ENCODE measurements around the gene CNTRL. TPM values are rescaled to one million over a fixed set of nuclear protein-coding genes. Genes with fewer than 3 reads are reported as not detected.

The CNTRL gene
- total RNA-seq, 1 experiment from 2014 or later: 18.9 TPM

DNA sequence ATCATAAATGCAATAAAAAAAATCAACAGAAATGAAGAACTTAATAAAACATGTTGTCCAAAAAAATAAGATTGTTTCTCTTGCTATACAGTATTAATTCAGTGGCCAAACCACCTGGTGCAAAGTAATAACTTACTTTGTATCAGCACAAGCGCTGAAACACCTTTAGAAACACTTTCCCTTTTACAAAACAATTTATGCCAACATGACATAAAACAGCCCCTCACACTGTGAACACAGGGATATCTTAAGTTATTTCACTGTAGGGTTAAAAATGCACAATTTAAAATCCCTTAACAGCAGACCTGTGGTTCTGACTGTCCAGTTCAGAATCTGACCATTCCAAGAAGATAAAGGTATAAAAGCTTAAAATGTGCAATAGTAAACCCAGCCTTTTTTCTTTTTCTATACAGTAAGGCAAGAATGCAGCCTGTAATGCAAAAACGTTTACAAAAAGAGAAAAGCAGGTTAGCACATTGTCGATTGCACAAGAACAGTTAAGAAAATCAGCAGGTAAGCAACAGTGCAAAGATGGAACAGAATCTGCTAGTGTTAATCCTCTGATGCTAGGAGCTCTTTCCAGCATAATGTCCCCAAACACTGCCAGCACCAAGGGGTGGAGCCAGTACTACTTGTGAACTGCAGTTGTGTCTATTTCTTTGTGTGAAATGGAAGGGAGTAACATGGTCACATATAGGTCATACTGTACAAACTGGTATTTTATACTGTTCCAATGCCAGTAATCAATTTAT, 105.4 kb downstream of the CNTRL start:
- no TSS peak for BruUV-seq (replicated peaks)
- H3K27me3 Mint-ChIP-seq (ENCODE audit: insufficient read depth, unreplicated experiment): no peaks in the 10 kb centered on the region
- POLR2A ChIA-PET: interaction anchor here (0.7 to 1.3 kb wide), 4 partner anchors 10 to 58 kb away, joined by 3 to 6 read pairs (median 3); no protein-coding TSS in a partner anchor
- CTCF ChIA-PET: interaction anchor here (0.7 kb wide), 1 partner anchor 192 kb away, joined by 4 read pairs; no protein-coding TSS in a partner anchor
- peaks cover 79% of the 10 kb centered on the region for H3K36me3 Mint-ChIP-seq (ENCODE audit: insufficient read depth, unreplicated experiment)
- peak overlapping the region; percentile 23 for H3K27ac Mint-ChIP-seq (ENCODE audit: low read depth, unreplicated experiment)
- TF ChIP-seq, protein P1, sequence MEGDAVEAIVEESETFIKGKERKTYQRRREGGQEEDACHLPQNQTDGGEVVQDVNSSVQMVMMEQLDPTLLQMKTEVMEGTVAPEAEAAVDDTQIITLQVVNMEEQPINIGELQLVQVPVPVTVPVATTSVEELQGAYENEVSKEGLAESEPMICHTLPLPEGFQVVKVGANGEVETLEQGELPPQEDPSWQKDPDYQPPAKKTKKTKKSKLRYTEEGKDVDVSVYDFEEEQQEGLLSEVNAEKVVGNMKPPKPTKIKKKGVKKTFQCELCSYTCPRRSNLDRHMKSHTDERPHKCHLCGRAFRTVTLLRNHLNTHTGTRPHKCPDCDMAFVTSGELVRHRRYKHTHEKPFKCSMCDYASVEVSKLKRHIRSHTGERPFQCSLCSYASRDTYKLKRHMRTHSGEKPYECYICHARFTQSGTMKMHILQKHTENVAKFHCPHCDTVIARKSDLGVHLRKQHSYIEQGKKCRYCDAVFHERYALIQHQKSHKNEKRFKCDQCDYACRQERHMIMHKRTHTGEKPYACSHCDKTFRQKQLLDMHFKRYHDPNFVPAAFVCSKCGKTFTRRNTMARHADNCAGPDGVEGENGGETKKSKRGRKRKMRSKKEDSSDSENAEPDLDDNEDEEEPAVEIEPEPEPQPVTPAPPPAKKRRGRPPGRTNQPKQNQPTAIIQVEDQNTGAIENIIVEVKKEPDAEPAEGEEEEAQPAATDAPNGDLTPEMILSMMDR (IDR thresholded peaks at IDR 0.05; ENCODE audit: unreplicated experiment): no peak
- intact Hi-C loops (cut with micrococcal nuclease): no loop called here
- no peak overlapping the region for H3K4me3 Mint-ChIP-seq (ENCODE audit: unreplicated experiment)
- no peak for DNase-seq (ENCODE audit: unreplicated experiment)
- H3K4me1 Mint-ChIP-seq (ENCODE audit: insufficient read depth, unreplicated experiment): no peaks in the 10 kb centered on the region
- no peaks in the 10 kb centered on the region for H3K9me3 Mint-ChIP-seq (ENCODE audit: unreplicated experiment)

DNA sequence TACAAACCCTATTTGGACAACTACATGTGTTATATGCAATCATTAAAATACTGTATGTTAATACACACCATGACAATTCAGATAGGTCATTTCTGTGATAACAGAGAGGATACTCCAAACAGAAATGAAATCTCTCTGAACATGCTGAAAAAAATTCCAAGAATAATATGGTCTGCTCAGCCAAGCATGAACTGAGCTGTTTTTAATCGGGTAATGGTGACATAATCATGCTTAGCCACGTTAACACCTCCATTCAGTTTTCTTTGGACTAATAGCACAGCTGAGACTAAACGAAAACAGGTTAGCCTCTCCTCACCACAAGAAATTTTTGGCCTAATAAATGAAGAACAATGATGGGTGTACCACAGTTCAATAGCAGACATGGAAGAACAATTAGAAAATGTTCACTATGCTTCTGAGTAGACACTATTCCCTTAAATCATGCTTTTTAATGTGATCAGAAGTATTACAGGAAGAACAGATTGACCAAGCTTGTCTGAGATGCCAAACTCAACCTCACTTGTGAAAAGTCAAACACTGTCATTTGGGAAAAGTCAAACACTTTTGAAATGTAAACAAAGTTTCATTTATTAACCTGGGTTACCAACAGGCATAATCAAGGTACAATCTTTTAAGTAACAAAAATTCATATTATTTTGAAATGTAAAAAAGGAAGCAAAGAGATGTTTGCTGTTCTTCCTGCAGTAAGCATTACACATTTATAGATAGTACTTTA, 107.5 kb downstream of the CNTRL start:
- no TSS peak for BruUV-seq (replicated peaks)
- TF ChIP-seq, protein P1 (IDR thresholded peaks at IDR 0.05; ENCODE audit: unreplicated experiment): no peak
- Mint-ChIP-seq H3K4me3 (ENCODE audit: unreplicated experiment) (no peak overlapping the region), H3K4me1 (ENCODE audit: insufficient read depth, unreplicated experiment) (peaks cover 8% of the 10 kb centered on the region), H3K27ac (ENCODE audit: low read depth, unreplicated experiment) (no peak overlapping the region), H3K36me3 (ENCODE audit: insufficient read depth, unreplicated experiment) (peaks cover 83% of the 10 kb centered on the region), H3K27me3 (ENCODE audit: insufficient read depth, unreplicated experiment) (no peaks in the 10 kb centered on the region), H3K9me3 (ENCODE audit: unreplicated experiment) (no peaks in the 10 kb centered on the region)
- intact Hi-C loops (cut with micrococcal nuclease): no loop called here
- CTCF ChIA-PET: no interaction called here
- DNase-seq (ENCODE audit: unreplicated experiment): no peak
- POLR2A ChIA-PET: no interaction called here

DNA sequence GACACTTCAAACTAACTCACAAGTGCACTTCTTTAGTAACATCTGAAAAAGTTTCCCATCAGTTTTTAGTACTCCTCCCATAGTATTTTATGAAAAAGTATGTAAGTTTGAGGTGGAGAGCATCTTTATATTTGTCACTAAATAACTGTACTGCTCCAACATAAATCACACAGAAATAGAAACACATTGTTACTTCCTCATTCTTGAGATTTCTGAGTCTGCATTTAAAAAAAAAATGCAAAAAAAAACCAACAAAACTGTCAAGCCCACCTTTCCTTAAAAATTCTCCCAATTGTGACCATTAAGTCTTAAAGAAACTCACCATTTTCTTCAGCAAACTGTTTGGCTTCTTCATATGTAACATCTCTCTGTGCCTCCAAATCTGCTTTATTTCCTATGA, 108.2 kb downstream of the CNTRL start:
- BruUV-seq (replicated peaks): no TSS peak
- Mint-ChIP-seq H3K36me3 (ENCODE audit: insufficient read depth, unreplicated experiment) (peaks cover 80% of the 10 kb centered on the region), H3K4me1 (ENCODE audit: insufficient read depth, unreplicated experiment) (peaks cover 8% of the 10 kb centered on the region), H3K27me3 (ENCODE audit: insufficient read depth, unreplicated experiment) (no peaks in the 10 kb centered on the region), H3K4me3 (ENCODE audit: unreplicated experiment) (no peak overlapping the region), H3K9me3 (ENCODE audit: unreplicated experiment) (no peaks in the 10 kb centered on the region), H3K27ac (ENCODE audit: low read depth, unreplicated experiment) (no peak overlapping the region)
- TF ChIP-seq, protein P1 (IDR thresholded peaks at IDR 0.05; ENCODE audit: unreplicated experiment): no peak
- POLR2A ChIA-PET: no interaction called here
- no peak for DNase-seq (ENCODE audit: unreplicated experiment)
- CTCF ChIA-PET: no interaction called here
- intact Hi-C loops (cut with micrococcal nuclease): no loop called here

DNA sequence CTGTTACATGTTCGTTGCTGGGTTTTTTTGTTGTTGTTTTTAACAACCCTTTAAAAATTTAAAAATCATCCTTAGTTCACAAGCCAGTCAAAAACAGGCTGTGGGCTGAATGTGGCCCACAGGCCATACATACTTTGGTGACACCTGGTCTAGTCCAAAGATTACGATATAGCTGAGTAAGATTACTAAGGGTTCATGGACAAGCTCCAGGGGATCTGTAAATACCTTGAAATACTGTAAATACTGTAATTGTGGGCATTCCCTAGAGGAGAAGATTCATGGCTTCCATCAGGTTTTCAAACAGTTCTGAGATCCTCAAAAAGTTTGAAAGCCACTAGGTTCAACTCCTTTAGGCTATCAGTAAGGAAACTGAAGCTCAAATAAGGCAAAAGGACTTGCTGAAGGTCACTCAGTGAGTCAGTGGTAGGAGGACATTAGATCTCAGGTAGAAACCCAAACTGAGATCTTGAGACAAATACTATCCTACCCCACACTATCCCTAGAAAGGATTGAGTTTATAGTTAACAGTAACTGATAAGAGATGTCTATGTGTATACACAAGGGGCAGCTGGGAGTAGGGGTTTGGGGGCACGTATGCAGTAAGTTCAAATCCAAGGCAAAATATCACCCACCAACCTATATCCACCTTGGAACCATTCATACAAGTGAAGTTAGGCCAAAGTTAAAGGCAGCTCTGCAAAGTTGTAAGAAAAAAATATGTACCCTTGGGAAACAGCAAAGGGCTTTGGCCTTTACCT, 109.1 kb downstream of the CNTRL start:
- ChIA-PET POLR2A (interaction anchor here (0.6 to 1.8 kb wide), 4 partner anchors 9 to 164 kb away, joined by 3 to 7 read pairs (median 4); no protein-coding TSS in a partner anchor), CTCF (interaction anchor here (0.6 to 1.0 kb wide), 2 partner anchors 15 to 96 kb away, joined by 3 to 6 read pairs; no protein-coding TSS in a partner anchor)
- peaks cover 73% of the 10 kb centered on the region for H3K36me3 Mint-ChIP-seq (ENCODE audit: insufficient read depth, unreplicated experiment)
- H3K4me1 Mint-ChIP-seq (ENCODE audit: insufficient read depth, unreplicated experiment): peaks cover 8% of the 10 kb centered on the region
- H3K9me3 Mint-ChIP-seq (ENCODE audit: unreplicated experiment): no peaks in the 10 kb centered on the region
- intact Hi-C loops (cut with micrococcal nuclease): no loop called here
- H3K4me3 Mint-ChIP-seq (ENCODE audit: unreplicated experiment): no peak overlapping the region
- DNase-seq (ENCODE audit: unreplicated experiment): no peak
- no peaks in the 10 kb centered on the region for H3K27me3 Mint-ChIP-seq (ENCODE audit: insufficient read depth, unreplicated experiment)
- TF ChIP-seq, protein P1 (IDR thresholded peaks at IDR 0.05; ENCODE audit: unreplicated experiment): no peak
- BruUV-seq (replicated peaks): no TSS peak
- H3K27ac Mint-ChIP-seq (ENCODE audit: low read depth, unreplicated experiment): peak overlapping the region; percentile 64
